Gastroesophageal sphincter (tissue), 4 donors: ENCODE results near the gene KDM4C. TPM values are rescaled to one million over a fixed set of nuclear protein-coding genes. Genes with fewer than 3 reads are reported as not detected.

ENCODE experiments used
- ATAC-seq: fragments of 150-250 bp; one replicate; pipeline ENCODE4 v1.9.1; 2016; ENCODE audit warnings: mild to moderate bottlenecking, moderate library complexity
- H3K27ac ChIP-seq, 4 donors: fragments of 200-600 bp; sonication (generic) in 3 of 4; 1 replicate in 3 of 4; 2 replicates in 1 of 4; pipeline ENCODE4 v1.5.1; 2016 to 2019
- H3K27me3 ChIP-seq: fragments of 200-600 bp; sonication (generic); one replicate; pipeline ENCODE4 v1.5.1; 2019
- H3K36me3 ChIP-seq, 2 donors: fragments of 200-600 bp; sonication (generic); one replicate each; pipeline ENCODE4 v1.5.1; 2019; ENCODE audit warnings: control low read depth in 1 of 2
- H3K4me1 ChIP-seq, 3 donors: fragments of 200-600 bp; sonication (generic); 1 replicate in 2 of 3; 2 replicates in 1 of 3; pipeline ENCODE4 v1.5.1; 2016 to 2019; ENCODE audit warnings: control low read depth in 2 of 3
- H3K4me3 ChIP-seq, 2 donors: fragments of 200-600 bp; sonication (generic); one replicate each; pipeline ENCODE4 v1.5.1; 2019; ENCODE audit warnings: mild to moderate bottlenecking in 1 of 2, moderate library complexity in 1 of 2
- H3K9me3 ChIP-seq, 3 donors: fragments of 200-600 bp; sonication (generic); one replicate each; pipeline ENCODE4 v1.5.1; 2017 to 2019; ENCODE audit warnings: control low read depth in 2 of 3
- CTCF ChIP-seq, 4 experiments: fragments of 200-600 bp in 2 of 4; fragments of 450-650 bp in 2 of 4; sonication (generic) in 1 of 4; IDR thresholded peaks; one replicate each; pipeline ENCODE4 v1.5.1; 2017 to 2019; ENCODE audit warnings: antibody characterized with exemption in 4 of 4, mild to moderate bottlenecking in 2 of 4, moderate library complexity in 2 of 4
- EP300 ChIP-seq: sonication (generic); formaldehyde crosslinking; IDR thresholded peaks from one replicate; pipeline ENCODE4 v1.6.1; 2017; ENCODE audit warnings: antibody characterized with exemption, mild to moderate bottlenecking
- POLR2A ChIP-seq, 2 donors: fragments of 450-650 bp; IDR thresholded peaks; one replicate each; pipeline ENCODE4 v1.6.1; 2017; ENCODE audit warnings: antibody characterized with exemption in 2 of 2, mild to moderate bottlenecking in 2 of 2, moderate library complexity in 1 of 2
- POLR2AphosphoS5 ChIP-seq: sonication (generic); formaldehyde crosslinking; IDR thresholded peaks from one replicate; pipeline ENCODE4 v1.6.1; 2017; ENCODE audit warnings: antibody characterized with exemption
- WGBS, 2 donors: methylation state at CpG; one replicate each; pipeline ENCODE4 v1.1.5; 2018; ENCODE audit warnings: low coverage in 1 of 2; 5-methylcytosine and 5-hydroxymethylcytosine counted together
- total RNA-seq, 4 donors: library from RNA; depleted of rRNA; stranded (reverse); fragments of >200 nt; gene quantifications; one replicate each; pipeline ENCODE4 v1.1.0, GENCODE V29; 2016

The KDM4C gene
- total RNA-seq, 4 donors from 2014 or later, result 17.7 to 65.2 (median 29.5) TPM

- H3K36me3 ChIP-seq, result no peaks in the 10 kb centered on the region
- peaks cover 0 to 2% (median 0%) of the 10 kb centered on the region in 3 donors for H3K9me3 ChIP-seq
- no peak overlapping the region for H3K4me3 ChIP-seq
- ATAC-seq, result no peak
- H3K27me3 ChIP-seq, result no peaks in the 10 kb centered on the region
- no peak overlapping the region for H3K27ac ChIP-seq
- TF ChIP-seq CTCF (IDR thresholded peaks at IDR 0.05) (no peak), POLR2A (IDR thresholded peaks at IDR 0.05) (no peak), EP300 (no peak), POLR2AphosphoS5 (no peak)
- 88 to 100% methylated on average over 1 of the region's 1 CpG for WGBS, 2 donors
- H3K4me1 ChIP-seq, result peaks cover 0 to 9% (median 0%) of the 10 kb centered on the region in 3 donors
Measured at GRCh38 chr9:6870149-6870548, 112.4 kb downstream of the KDM4C start.

GRCh38 chr9:6870650-6871477, 113.1 kb downstream of the KDM4C start:
- Histone ChIP-seq H3K4me1 (peaks cover 0 to 9% (median 0%) of the 10 kb centered on the region in 3 donors), H3K9me3 (no peaks in the 10 kb centered on the region), H3K36me3 (no peaks in the 10 kb centered on the region), H3K27ac (no peak overlapping the region), H3K4me3 (no peak overlapping the region), H3K27me3 (no peaks in the 10 kb centered on the region)
- WGBS, 2 donors, result 91% methylated on average over 1 to 6 of the region's 7 CpGs
- no peak for TF ChIP-seq CTCF (IDR thresholded peaks at IDR 0.05)
- TF ChIP-seq EP300, result no peak
- TF ChIP-seq POLR2A (IDR thresholded peaks at IDR 0.05), result no peak
- no peak for TF ChIP-seq POLR2AphosphoS5
- ATAC-seq, result no peak

GRCh38 chr9:6873857-6874256, 116.1 kb downstream of the KDM4C start:
- no peaks in the 10 kb centered on the region for H3K9me3 ChIP-seq
- H3K27me3 ChIP-seq, result no peaks in the 10 kb centered on the region
- TF ChIP-seq POLR2AphosphoS5, result no peak
- no peak for TF ChIP-seq POLR2A (IDR thresholded peaks at IDR 0.05)
- TF ChIP-seq EP300, result no peak
- TF ChIP-seq CTCF (IDR thresholded peaks at IDR 0.05), result no peak
- ATAC-seq, result no peak
- 16 to 66% methylated on average over 4 of the region's 7 CpGs for WGBS, 2 donors
- H3K27ac ChIP-seq, result no peak overlapping the region
- H3K4me3 ChIP-seq, result no peak overlapping the region
- no peaks in the 10 kb centered on the region for H3K36me3 ChIP-seq
- peaks cover 0 to 8% (median 0%) of the 10 kb centered on the region in 3 donors for H3K4me1 ChIP-seq

GRCh38 chr9:6876195-6876894, 118.6 kb downstream of the KDM4C start:
- 84 to 92% methylated on average over 6 to 10 of the region's 10 CpGs for WGBS, 2 donors
- Histone ChIP-seq H3K9me3 (no peaks in the 10 kb centered on the region), H3K4me3 (no peak overlapping the region), H3K4me1 (no peaks in the 10 kb centered on the region), H3K36me3 (no peaks in the 10 kb centered on the region), H3K27ac (no peak overlapping the region), H3K27me3 (no peaks in the 10 kb centered on the region)
- ATAC-seq, result no peak
- TF ChIP-seq POLR2AphosphoS5 (no peak), POLR2A (IDR thresholded peaks at IDR 0.05) (no peak), EP300 (no peak), CTCF (IDR thresholded peaks at IDR 0.05) (no peak)
